Neuronal stem cell (in vitro differentiated cells): ENCODE measurements around the gene PHC1.
A peak's percentile ranks its signal among the peaks of the same experiment; 100 is the strongest.

Source experiments
- DNase-seq: peaks from one replicate; pipeline ENCODE4 v3.0.0-alpha.2; 2013; ENCODE audit warnings: low spot score
- H2AFZ ChIP-seq: one replicate; pipeline ENCODE4 v1.6.1; 2013; ENCODE audit warnings: mild to moderate bottlenecking, low read length, inconsistent platforms
- H2AK5ac ChIP-seq: 2 replicates; pipeline ENCODE4 v1.6.1; 2013; ENCODE audit warnings: low read depth, mild to moderate bottlenecking, inconsistent platforms, low read length, moderate library complexity, mixed read lengths
- H2BK120ac ChIP-seq: 2 replicates; pipeline ENCODE4 v1.6.1; 2013; ENCODE audit warnings: low read depth, mild to moderate bottlenecking, inconsistent platforms, low read length, moderate library complexity, mixed read lengths
- H2BK12ac ChIP-seq: one replicate; pipeline ENCODE4 v1.6.1; 2013; ENCODE audit warnings: low read length, inconsistent platforms
- H2BK15ac ChIP-seq: 2 replicates; pipeline ENCODE4 v1.6.1; 2013; ENCODE audit warnings: mild to moderate bottlenecking, low read length, inconsistent platforms, mixed read lengths
- H2BK5ac ChIP-seq: one replicate; pipeline ENCODE4 v1.6.1; 2013; ENCODE audit warnings: inconsistent platforms, mild to moderate bottlenecking, low read length, moderate library complexity
- H3K14ac ChIP-seq: one replicate; pipeline ENCODE4 v1.6.1; 2013; ENCODE audit warnings: low read length, inconsistent platforms
- H3K18ac ChIP-seq: 2 replicates; pipeline ENCODE4 v1.6.1; 2013; ENCODE audit warnings: low read length, inconsistent platforms
- H3K23ac ChIP-seq: 2 replicates; pipeline ENCODE4 v1.6.1; 2013; ENCODE audit warnings: low read depth, mild to moderate bottlenecking, mixed read lengths, low read length, inconsistent platforms; ENCODE audit not compliant: poor library complexity
- H3K27ac ChIP-seq: replicated peaks from 3 replicates; pipeline ENCODE4 v1.5.1; 2013; ENCODE audit warnings: low read length, inconsistent platforms
- H3K27me3 ChIP-seq, 3 experiments: 2 replicates each; pipeline ENCODE4 v1.6.1; 2013; ENCODE audit warnings: low read length in 3 of 3, mild to moderate bottlenecking in 2 of 3, inconsistent platforms in 1 of 3, low read depth in 1 of 3, mixed read lengths in 1 of 3, moderate library complexity in 1 of 3; ENCODE audit not compliant: control insufficient read depth in 3 of 3, insufficient read depth in 3 of 3
- H3K36me3 ChIP-seq, 2 donors: replicated peaks in 1 of 2; 2 replicates each; pipeline ENCODE4 v1.6.1; 2013; ENCODE audit warnings: low read length in 2 of 2; ENCODE audit not compliant: control insufficient read depth in 2 of 2, insufficient read depth in 2 of 2
- H3K4ac ChIP-seq: 2 replicates; pipeline ENCODE4 v1.6.1; 2013; ENCODE audit warnings: inconsistent platforms, mild to moderate bottlenecking, low read length, moderate library complexity
- H3K4me1 ChIP-seq, 2 donors: 1 replicate in 1 of 2; 2 replicates in 1 of 2; pipeline ENCODE4 v1.6.1; 2013; ENCODE audit warnings: low read length in 2 of 2, low read depth in 1 of 2; ENCODE audit not compliant: control insufficient read depth in 2 of 2, insufficient read depth in 1 of 2
- H3K4me2 ChIP-seq: one replicate; pipeline ENCODE4 v1.6.1; 2013; ENCODE audit warnings: mild to moderate bottlenecking, low read length, inconsistent platforms; ENCODE audit not compliant: insufficient read depth, poor library complexity, severe bottlenecking
- H3K4me3 ChIP-seq, 2 donors: 2 replicates each; pipeline ENCODE4 v1.5.1; 2013; ENCODE audit warnings: low read length in 2 of 2, mild to moderate bottlenecking in 2 of 2, inconsistent platforms in 1 of 2, moderate library complexity in 1 of 2
- H3K79me1 ChIP-seq: one replicate; pipeline ENCODE4 v1.6.1; 2013; ENCODE audit warnings: low read depth, mild to moderate bottlenecking, inconsistent platforms, low read length, moderate library complexity
- H3K9ac ChIP-seq: one replicate; pipeline ENCODE4 v1.6.1; 2013; ENCODE audit warnings: mild to moderate bottlenecking, low read depth, low read length, inconsistent platforms; ENCODE audit not compliant: poor library complexity
- H3K9me3 ChIP-seq, 2 donors: replicated peaks in 1 of 2; 2 replicates each; pipeline versions ENCODE3 to v1.6.1; 2013; ENCODE audit warnings: low read length in 2 of 2, mild to moderate bottlenecking in 2 of 2, inconsistent platforms in 1 of 2, low read depth in 1 of 2, mixed read lengths in 1 of 2, moderate library complexity in 1 of 2; ENCODE audit not compliant: control insufficient read depth in 2 of 2, insufficient read depth in 1 of 2
- H4K8ac ChIP-seq: one replicate; pipeline ENCODE4 v1.6.1; 2013; ENCODE audit warnings: low read depth, mild to moderate bottlenecking, inconsistent platforms, low read length, moderate library complexity
- H4K91ac ChIP-seq: one replicate; pipeline ENCODE4 v1.6.1; 2013; ENCODE audit warnings: low read length, low read depth, mild to moderate bottlenecking, inconsistent platforms; ENCODE audit not compliant: poor library complexity
- WGBS, 2 donors: extraction: QIAGEN DNeasy Blood & Tissue Kit; methylation state at CpG; one replicate each; pipeline ENCODE4 v1.1.7; 2013; ENCODE audit warnings: missing lambda C conversion rate in 2 of 2, mixed read lengths in 1 of 2; ENCODE audit not compliant: insufficient read length in 2 of 2, insufficient replicate concordance in 1 of 2; ENCODE audit errors: extremely low coverage in 2 of 2; 5-methylcytosine and 5-hydroxymethylcytosine counted together

PHC1 gene

GRCh38 chr12:8968761-8969160 is 54.5 kb downstream of the PHC1 start:
- H3K9ac ChIP-seq = no peak overlapping the region
- no peaks in the 10 kb centered on the region for H3K4me1 ChIP-seq
- H3K27me3 ChIP-seq = no peaks in the 10 kb centered on the region
- DNase-seq = no peak
- H3K79me1 ChIP-seq = no peaks in the 10 kb centered on the region
- no peak overlapping the region for H4K91ac ChIP-seq
- H3K4ac ChIP-seq = no peak overlapping the region
- no peak overlapping the region for H4K8ac ChIP-seq
- H3K18ac ChIP-seq = no peak overlapping the region
- no peak overlapping the region for H3K14ac ChIP-seq
- no peak overlapping the region for H2AFZ ChIP-seq
- no peak overlapping the region for H2BK15ac ChIP-seq
- H2BK120ac ChIP-seq = no peak overlapping the region
- H3K36me3 ChIP-seq = no peaks in the 10 kb centered on the region
- H3K4me3 ChIP-seq = no peak overlapping the region
- H2BK5ac ChIP-seq = no peak overlapping the region
- no peak overlapping the region for H3K4me2 ChIP-seq
- H3K23ac ChIP-seq = no peak overlapping the region
- H2AK5ac ChIP-seq = no peak overlapping the region
- H3K9me3 ChIP-seq = peaks cover 6 to 17% of the 10 kb centered on the region in 2 donors
- no peak overlapping the region for H2BK12ac ChIP-seq
- no peak overlapping the region for H3K27ac ChIP-seq

GRCh38 chr12:8969861-8970411 is 55.6 kb downstream of the PHC1 start:
- Histone ChIP-seq H2BK15ac (no peak overlapping the region), H3K4me2 (no peak overlapping the region), H3K27me3 (no peaks in the 10 kb centered on the region), H3K23ac (no peak overlapping the region), H3K79me1 (no peaks in the 10 kb centered on the region), H4K8ac (no peak overlapping the region), H2BK120ac (no peak overlapping the region), H3K4me3 (no peak overlapping the region), H3K14ac (no peak overlapping the region), H3K9me3 (peaks cover 6 to 17% of the 10 kb centered on the region in 2 donors), H2AK5ac (no peak overlapping the region), H4K91ac (no peak overlapping the region), H3K4me1 (no peaks in the 10 kb centered on the region), H3K9ac (no peak overlapping the region), H3K27ac (no peak overlapping the region), H3K36me3 (no peaks in the 10 kb centered on the region), H3K4ac (no peak overlapping the region), H2AFZ (no peak overlapping the region), H3K18ac (no peak overlapping the region), H2BK5ac (no peak overlapping the region), H2BK12ac (no peak overlapping the region)
- no peak for DNase-seq
- WGBS, 2 donors = no CpG with 5 or more reads among the region's 2 CpGs

GRCh38 chr12:8970432-8970831 is 56.1 kb downstream of the PHC1 start:
- WGBS, 2 donors = no CpG with 5 or more reads among the region's 1 CpG
- Histone ChIP-seq H2BK15ac (no peak overlapping the region), H3K27me3 (no peaks in the 10 kb centered on the region), H3K9ac (no peak overlapping the region), H2BK5ac (no peak overlapping the region), H3K4ac (no peak overlapping the region), H3K9me3 (peaks cover 6 to 17% of the 10 kb centered on the region in 2 donors), H3K14ac (no peak overlapping the region), H3K18ac (no peak overlapping the region), H3K4me2 (no peak overlapping the region), H3K27ac (no peak overlapping the region), H3K36me3 (no peaks in the 10 kb centered on the region), H2BK120ac (no peak overlapping the region), H3K79me1 (no peaks in the 10 kb centered on the region), H2AK5ac (no peak overlapping the region), H2AFZ (no peak overlapping the region), H3K23ac (no peak overlapping the region), H3K4me1 (no peaks in the 10 kb centered on the region), H2BK12ac (no peak overlapping the region), H4K8ac (no peak overlapping the region), H4K91ac (no peak overlapping the region), H3K4me3 (no peak overlapping the region)
- no peak for DNase-seq

GRCh38 chr12:8980137-8980536 is 65.8 kb downstream of the PHC1 start:
- Histone ChIP-seq H3K9me3 (peaks cover 5 to 14% of the 10 kb centered on the region in 2 donors), H2AK5ac (no peak overlapping the region), H3K4ac (no peak overlapping the region), H4K8ac (no peak overlapping the region), H3K79me1 (peaks cover 2% of the 10 kb centered on the region), H3K27me3 (no peaks in the 10 kb centered on the region), H2BK15ac (no peak overlapping the region), H3K4me2 (no peak overlapping the region), H2BK12ac (peak overlapping the region; percentile 63), H4K91ac (no peak overlapping the region), H3K14ac (no peak overlapping the region), H3K18ac (no peak overlapping the region), H3K23ac (no peak overlapping the region), H3K4me1 (no peaks in the 10 kb centered on the region), H2BK120ac (no peak overlapping the region), H2AFZ (no peak overlapping the region), H3K4me3 (no peak overlapping the region), H3K36me3 (peaks cover 0 to 4% of the 10 kb centered on the region in 2 donors), H2BK5ac (no peak overlapping the region), H3K27ac (no peak overlapping the region), H3K9ac (no peak overlapping the region)
- no CpG with 5 or more reads among the region's 3 CpGs for WGBS, 2 donors
- DNase-seq = no peak
